NCI-H146 treated with DMSO at 0.1 percent for 48 hours (cell line): ENCODE results near the gene MACF1.

ENCODE experiments used
- DNase-seq: peaks from one replicate; lab custom pipeline; 2025; ENCODE audit not compliant: unreplicated experiment; lab: John Stamatoyannopoulos, UW

The MACF1 gene

GRCh38 chr1:39344394-39345154, 140.1 kb downstream of the MACF1 start:
- no peak for DNase-seq

- DNase-seq: no peak
These were observed 142.4 kb downstream of the MACF1 start for GRCh38 chr1:39346872-39347271.

DNA sequence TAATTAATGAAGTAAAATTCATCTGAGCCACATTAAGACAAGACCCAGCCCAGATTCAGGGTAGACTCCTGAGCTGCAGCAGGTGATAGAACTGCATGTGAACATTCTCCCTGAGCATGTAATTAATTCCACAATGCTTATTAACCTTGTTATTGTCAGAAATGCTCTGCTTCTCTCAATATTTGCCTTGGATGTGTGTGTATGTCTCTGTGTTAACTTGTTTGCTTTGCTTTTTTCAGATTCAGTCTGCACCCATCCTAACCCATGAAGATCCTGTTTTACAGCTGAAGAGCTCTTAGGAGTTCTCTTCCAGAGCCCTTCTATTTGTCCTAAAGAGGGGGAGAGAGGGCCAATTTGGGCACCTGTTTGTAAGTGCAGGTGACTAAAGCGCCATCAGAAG, 143.8 kb downstream of the MACF1 start:
- DNase-seq: peak; percentile 10

GRCh38 chr1:39352881-39353280, 148.4 kb downstream of the MACF1 start:
- no peak for DNase-seq

- DNase-seq: no peak
These were observed 150.1 kb downstream of the MACF1 start for GRCh38 chr1:39354572-39354971.

GRCh38 chr1:39358491-39358890, 154.0 kb downstream of the MACF1 start:
- no peak for DNase-seq

DNA sequence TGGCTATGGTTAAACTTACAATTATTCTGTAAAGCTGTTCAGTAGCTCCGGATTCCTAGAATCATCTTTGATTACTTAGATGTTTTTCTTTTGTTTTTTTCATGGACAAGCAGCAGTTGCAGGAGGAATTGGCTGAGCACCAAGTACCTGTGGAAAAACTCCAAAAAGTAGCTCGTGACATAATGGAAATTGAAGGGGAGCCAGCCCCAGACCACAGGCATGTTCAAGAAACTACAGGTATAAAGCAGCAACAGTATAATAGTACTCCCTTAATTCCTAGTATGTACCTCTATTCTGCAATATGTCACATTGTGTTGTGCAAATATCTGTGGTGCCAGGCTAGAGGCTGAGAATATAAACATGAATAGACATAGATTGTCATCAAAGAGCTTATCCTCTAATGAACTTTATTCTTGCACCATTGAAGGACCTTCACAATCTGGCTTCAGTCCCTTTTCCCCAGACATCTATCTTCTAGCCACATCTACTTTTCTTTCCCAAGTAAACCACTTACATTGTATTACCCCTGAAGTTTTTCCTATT, 154.6 kb downstream of the MACF1 start:
- no peak for DNase-seq

GRCh38 chr1:39360731-39361130, 156.2 kb downstream of the MACF1 start:
- no peak for DNase-seq

GRCh38 chr1:39361446-39361845, 157.0 kb downstream of the MACF1 start:
- DNase-seq: no peak

- no peak for DNase-seq
These were observed 158.8 kb downstream of the MACF1 start for GRCh38 chr1:39363267-39363666.

DNA sequence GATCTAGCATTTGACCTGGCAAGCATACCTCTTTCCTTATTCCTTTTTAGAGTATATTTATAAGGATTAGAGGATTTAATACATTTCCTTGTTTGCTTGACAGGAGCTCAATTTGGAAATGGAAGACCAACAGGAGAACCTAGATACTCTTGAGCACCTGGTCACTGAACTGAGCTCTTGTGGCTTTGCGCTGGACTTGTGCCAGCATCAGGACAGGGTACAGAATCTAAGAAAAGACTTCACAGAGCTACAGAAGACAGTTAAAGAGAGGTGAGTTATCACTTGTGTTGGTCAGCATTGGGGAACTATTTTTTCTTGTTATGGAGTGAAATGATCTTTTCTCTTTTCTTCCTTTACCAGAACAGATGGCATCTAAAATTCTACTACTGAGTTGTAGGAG, 163.6 kb downstream of the MACF1 start:
- DNase-seq: no peak

GRCh38 chr1:39369565-39369964, 165.1 kb downstream of the MACF1 start:
- no peak for DNase-seq

DNA sequence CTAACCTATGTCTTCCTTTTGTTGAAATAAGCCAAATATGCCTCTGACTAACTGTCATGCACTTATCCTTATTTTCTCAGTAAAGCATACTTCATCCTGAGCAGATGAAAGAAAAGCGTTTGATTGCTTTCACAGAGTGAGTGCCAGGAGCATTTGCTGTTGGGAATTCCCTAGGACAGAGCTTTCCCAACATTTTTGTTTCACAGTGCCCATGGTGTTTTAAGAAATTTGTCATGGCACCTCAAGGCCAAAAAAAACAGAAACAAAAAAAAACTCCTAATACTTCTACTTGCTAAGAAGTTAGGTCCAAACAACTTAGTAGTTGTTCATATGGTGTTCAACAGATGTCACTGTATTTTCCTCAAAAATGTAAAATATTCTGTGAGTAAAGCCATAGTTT, 166.1 kb downstream of the MACF1 start:
- no peak for DNase-seq

- DNase-seq: no peak
These were observed 167.6 kb downstream of the MACF1 start for GRCh38 chr1:39372105-39372504.

GRCh38 chr1:39376656-39377055, 172.2 kb downstream of the MACF1 start:
- no peak for DNase-seq

GRCh38 chr1:39378377-39378776, 173.9 kb downstream of the MACF1 start:
- peak; percentile 17 for DNase-seq

DNA sequence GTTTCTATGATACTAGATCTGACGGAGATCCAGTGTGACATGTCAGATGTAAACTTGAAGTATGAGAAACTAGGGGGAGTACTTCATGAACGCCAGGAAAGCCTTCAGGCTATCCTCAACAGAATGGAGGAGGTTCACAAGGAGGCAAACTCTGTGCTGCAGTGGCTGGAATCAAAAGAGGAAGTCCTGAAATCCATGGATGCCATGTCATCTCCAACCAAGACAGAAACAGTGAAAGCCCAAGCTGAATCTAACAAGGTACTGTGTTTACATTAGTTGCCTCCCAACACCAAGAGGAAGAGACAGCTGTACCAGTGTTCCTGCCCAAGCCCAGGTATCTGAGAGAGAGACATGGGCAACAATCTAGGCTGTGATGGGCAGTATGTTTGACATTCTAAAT, 174.7 kb downstream of the MACF1 start:
- no peak for DNase-seq

DNA sequence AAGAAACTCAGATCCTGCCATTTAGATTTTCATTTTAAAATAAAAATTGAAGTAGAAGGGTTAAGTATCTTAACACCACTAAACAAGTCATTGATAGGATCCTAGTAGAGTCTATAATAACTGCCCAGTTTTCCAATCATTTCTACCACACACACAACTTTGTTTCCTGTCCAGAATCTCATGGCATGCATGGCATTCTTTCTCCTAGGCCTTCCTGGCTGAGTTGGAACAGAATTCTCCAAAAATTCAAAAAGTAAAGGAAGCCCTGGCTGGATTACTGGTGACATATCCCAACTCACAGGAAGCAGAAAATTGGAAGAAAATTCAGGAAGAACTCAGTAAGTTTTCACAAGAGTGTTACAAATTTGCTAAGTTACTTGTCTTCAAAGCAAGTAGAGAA, 175.5 kb downstream of the MACF1 start:
- no peak for DNase-seq

- no peak for DNase-seq
These were observed 177.3 kb downstream of the MACF1 start for GRCh38 chr1:39381839-39382238.

DNA sequence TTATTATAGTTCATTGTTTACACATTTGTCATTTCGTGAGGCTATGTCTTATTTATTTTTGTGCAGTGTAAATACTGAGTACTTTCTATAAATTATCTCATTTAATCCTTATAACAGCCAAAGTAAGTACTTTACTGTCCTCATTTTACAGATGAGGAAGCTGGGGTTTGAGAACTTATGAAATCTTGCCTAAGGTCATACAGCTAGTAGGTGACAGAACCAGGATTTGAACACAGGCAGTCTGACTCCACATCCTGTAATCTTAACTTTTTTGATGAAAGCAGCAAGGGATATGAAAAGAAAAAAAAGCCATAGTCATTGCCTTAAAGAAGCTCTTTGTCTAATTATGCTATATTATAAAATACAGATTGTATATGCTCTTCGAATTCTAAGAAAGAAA, 179.8 kb downstream of the MACF1 start:
- DNase-seq: no peak

- no peak for DNase-seq
These were observed 180.8 kb downstream of the MACF1 start for GRCh38 chr1:39385067-39385988.

GRCh38 chr1:39386997-39387396, 182.5 kb downstream of the MACF1 start:
- DNase-seq: no peak
